Fibroblast of skin of right quadriceps (primary cell): ENCODE data around the gene LRP5.

ENCODE experiments used
- DNase-seq: peaks from one replicate; pipeline ENCODE4 v3.0.0-alpha.2; 2013

The LRP5 gene

GRCh38 chr11:68309621-68310185, 2.7 kb upstream of the LRP5 start:
- no peak for DNase-seq

- no peak for DNase-seq
These were observed 953 bp upstream of the LRP5 start for GRCh38 chr11:68311160-68312116.

- DNase-seq, result no peak
These were observed 586 bp downstream of the LRP5 start for GRCh38 chr11:68312780-68313573.

- DNase-seq, result peak; percentile 46
These were observed 1.3 kb downstream of the LRP5 start for GRCh38 chr11:68313574-68314202.

- peak; percentile 40 for DNase-seq
These were observed 2.1 kb downstream of the LRP5 start for GRCh38 chr11:68314203-68315170.

GRCh38 chr11:68315171-68315920, 3.0 kb downstream of the LRP5 start:
- no peak for DNase-seq

- DNase-seq, result no peak
These were observed 4.9 kb downstream of the LRP5 start for GRCh38 chr11:68317147-68317785.

- DNase-seq, result no peak
These were observed 9.1 kb downstream of the LRP5 start for GRCh38 chr11:68321293-68322051.

GRCh38 chr11:68322052-68322430, 9.7 kb downstream of the LRP5 start:
- DNase-seq, result no peak

GRCh38 chr11:68324241-68324640, 11.8 kb downstream of the LRP5 start:
- DNase-seq, result no peak

GRCh38 chr11:68324695-68325094, 12.3 kb downstream of the LRP5 start:
- DNase-seq, result no peak

GRCh38 chr11:68325183-68325906, 13.0 kb downstream of the LRP5 start:
- DNase-seq, result no peak

- DNase-seq, result no peak
These were observed 13.5 kb downstream of the LRP5 start for GRCh38 chr11:68325907-68326220.

GRCh38 chr11:68326334-68327215, 14.2 kb downstream of the LRP5 start:
- no peak for DNase-seq

GRCh38 chr11:68327586-68328370, 15.4 kb downstream of the LRP5 start:
- no peak for DNase-seq

GRCh38 chr11:68328374-68329091, 16.1 kb downstream of the LRP5 start:
- DNase-seq, result no peak

GRCh38 chr11:68329536-68329935, 17.1 kb downstream of the LRP5 start:
- DNase-seq, result no peak
